ENCODE data around the gene WLS. TPM values are rescaled to one million over a fixed set of nuclear protein-coding genes. Genes with fewer than 3 reads are reported as not detected.
"Not testable (repeated sequence)": the region's sequence is repeated elsewhere in the genome, so short reads cannot be mapped to it uniquely, and the experiment has no call there.

The WLS gene
- total RNA-seq, 1 donor from 2014 or later: 1.5 TPM

DNA sequence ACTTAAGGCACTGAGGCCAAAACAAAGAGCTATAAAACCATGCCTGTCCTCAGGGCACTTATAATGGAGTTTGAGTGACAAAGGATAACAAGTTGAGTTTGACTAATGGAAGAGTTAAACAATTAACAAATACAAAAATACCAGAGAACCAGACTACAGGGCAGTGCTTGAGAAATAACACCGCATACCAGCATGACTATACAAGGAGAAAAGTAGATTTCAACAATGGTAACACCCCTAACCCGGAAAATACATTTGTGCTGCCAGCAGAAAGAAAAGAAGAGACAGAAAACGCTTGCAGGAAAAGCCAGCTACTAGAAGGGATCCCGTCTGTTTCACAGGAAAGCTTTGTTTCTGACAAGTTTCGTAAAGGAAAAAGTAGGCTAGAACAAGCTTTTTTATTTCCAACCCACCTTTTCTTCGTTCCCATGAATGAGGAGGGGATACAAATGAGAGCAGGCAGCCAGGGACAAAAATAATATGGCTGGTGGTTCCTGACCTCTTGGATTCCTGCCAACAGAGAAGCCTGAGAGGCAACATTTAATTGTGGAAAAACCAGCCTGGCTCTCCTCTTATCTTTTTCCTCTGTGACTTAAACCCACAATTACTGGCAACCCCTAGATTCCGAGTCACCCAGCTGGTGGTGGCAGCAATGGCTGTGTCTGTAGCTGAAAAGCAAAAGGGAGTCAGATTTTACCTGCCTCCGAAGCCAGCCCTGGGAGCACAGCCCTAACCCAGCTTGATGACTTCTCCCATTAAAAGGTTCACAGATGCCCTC lies 56.5 kb downstream of the WLS start:
- no peak overlapping the region for H3K4me3 Mint-ChIP-seq (ENCODE audit: unreplicated experiment)
- no peaks in the 10 kb centered on the region for H3K9me3 Mint-ChIP-seq (ENCODE audit: unreplicated experiment)
- TF ChIP-seq CTCF (IDR thresholded peaks at IDR 0.05; ENCODE audit: partially characterized antibody, unreplicated experiment): no peak
- no peak overlapping the region for H3K27ac Mint-ChIP-seq (ENCODE audit: unreplicated experiment)
- H3K36me3 Mint-ChIP-seq (ENCODE audit: unreplicated experiment): no peaks in the 10 kb centered on the region
- H3K4me1 Mint-ChIP-seq (ENCODE audit: low read depth, unreplicated experiment): peaks cover 18% of the 10 kb centered on the region
- DNase-seq: no peak
- H3K27me3 Mint-ChIP-seq (ENCODE audit: unreplicated experiment): peaks cover 2% of the 10 kb centered on the region

DNA sequence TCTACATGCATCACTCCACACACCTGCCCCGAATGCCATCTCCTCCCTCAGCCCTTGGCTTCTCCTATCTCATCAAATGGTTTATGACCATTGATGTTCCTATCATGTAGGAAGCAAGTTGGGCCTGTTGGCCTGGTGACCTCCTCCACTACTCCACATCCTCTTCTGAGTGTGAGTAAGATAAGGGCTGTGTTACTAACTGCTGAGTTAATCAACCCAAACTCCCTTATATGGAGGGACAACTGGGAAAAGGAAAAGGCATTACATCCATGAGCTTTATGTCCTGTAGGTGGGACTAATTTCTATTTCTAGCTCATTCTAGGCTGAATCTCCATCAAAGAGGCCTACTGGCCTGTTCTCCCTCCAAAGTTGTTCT lies 57.6 kb downstream of the WLS start:
- Mint-ChIP-seq H3K4me3 (ENCODE audit: unreplicated experiment) (no peak overlapping the region), H3K36me3 (ENCODE audit: unreplicated experiment) (no peaks in the 10 kb centered on the region), H3K4me1 (ENCODE audit: low read depth, unreplicated experiment) (peaks cover 18% of the 10 kb centered on the region), H3K27ac (ENCODE audit: unreplicated experiment) (no peak overlapping the region), H3K27me3 (ENCODE audit: unreplicated experiment) (peaks cover 6% of the 10 kb centered on the region), H3K9me3 (ENCODE audit: unreplicated experiment) (no peaks in the 10 kb centered on the region)
- no peak for DNase-seq
- no peak for TF ChIP-seq CTCF (IDR thresholded peaks at IDR 0.05; ENCODE audit: partially characterized antibody, unreplicated experiment)

DNA sequence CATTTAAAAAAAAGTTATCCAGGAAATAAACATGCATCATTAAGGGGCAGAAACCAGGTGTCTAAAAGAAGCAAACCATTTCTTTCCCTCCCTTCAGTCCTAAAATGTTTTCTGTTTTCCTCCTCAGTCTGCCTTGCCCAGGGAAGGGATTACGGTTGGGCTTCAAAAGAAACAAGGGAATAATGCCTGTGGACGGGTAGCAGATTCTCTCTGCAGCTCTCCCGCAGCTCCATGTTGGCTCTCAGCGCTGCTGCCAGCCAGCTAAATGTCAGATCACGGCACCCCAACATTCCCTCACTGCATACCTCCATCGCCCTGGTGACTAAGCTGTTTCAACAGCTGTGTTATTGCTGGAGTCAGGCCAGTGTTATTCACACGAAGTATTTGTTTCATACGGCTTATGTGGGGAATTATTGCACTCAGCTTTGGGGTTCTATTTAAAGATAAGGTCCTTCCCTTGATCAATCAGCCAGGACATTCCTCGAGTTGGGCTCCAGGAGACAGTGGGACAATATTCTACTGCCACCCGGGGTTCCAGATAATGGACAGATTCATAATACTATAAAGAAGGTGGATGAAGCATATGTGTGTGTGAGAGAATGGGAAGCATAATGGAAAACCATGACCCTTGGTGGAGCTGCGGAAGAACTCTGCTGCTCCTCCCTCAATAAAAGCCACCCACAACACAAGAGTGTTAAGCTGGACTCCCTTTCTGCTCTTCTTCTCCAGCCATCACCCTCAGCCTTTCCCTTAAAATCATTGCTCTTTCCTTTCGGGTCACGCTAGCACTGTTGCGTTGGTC lies 58.2 kb downstream of the WLS start:
- peaks cover 6% of the 10 kb centered on the region for H3K27me3 Mint-ChIP-seq (ENCODE audit: unreplicated experiment)
- no peaks in the 10 kb centered on the region for H3K36me3 Mint-ChIP-seq (ENCODE audit: unreplicated experiment)
- H3K4me3 Mint-ChIP-seq (ENCODE audit: unreplicated experiment): no peak overlapping the region
- no peak overlapping the region for H3K27ac Mint-ChIP-seq (ENCODE audit: unreplicated experiment)
- TF ChIP-seq CTCF (IDR thresholded peaks at IDR 0.05; ENCODE audit: partially characterized antibody, unreplicated experiment): no peak
- DNase-seq: no peak
- H3K9me3 Mint-ChIP-seq (ENCODE audit: unreplicated experiment): no peaks in the 10 kb centered on the region
- peaks cover 18% of the 10 kb centered on the region for H3K4me1 Mint-ChIP-seq (ENCODE audit: low read depth, unreplicated experiment)

GRCh38 chr1:68173283-68173935 lies 58.9 kb downstream of the WLS start:
- Mint-ChIP-seq H3K4me3 (ENCODE audit: unreplicated experiment) (no peak overlapping the region), H3K4me1 (ENCODE audit: low read depth, unreplicated experiment) (peaks cover 18% of the 10 kb centered on the region), H3K9me3 (ENCODE audit: unreplicated experiment) (no peaks in the 10 kb centered on the region), H3K27ac (ENCODE audit: unreplicated experiment) (no peak overlapping the region), H3K27me3 (ENCODE audit: unreplicated experiment) (peaks cover 6% of the 10 kb centered on the region), H3K36me3 (ENCODE audit: unreplicated experiment) (no peaks in the 10 kb centered on the region)
- TF ChIP-seq CTCF (IDR thresholded peaks at IDR 0.05; ENCODE audit: partially characterized antibody, unreplicated experiment): no peak
- DNase-seq: no peak

DNA sequence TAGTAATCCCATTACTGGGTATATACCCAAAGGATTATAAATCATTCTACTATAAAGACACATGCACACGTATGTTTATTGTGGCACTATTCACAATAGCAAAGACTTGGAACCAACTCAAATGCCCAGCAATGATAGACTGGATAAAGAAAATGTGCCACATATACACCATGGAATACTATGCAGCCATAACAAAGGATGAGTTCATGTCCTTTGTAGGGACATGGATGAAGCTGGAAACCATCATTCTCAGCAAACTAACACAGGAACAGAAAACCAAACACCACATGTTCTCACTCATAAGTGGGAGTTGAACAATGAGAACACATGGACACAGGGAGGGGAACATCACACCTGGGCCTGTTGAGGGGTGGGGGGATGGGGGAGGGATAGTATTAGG lies 60.5 kb downstream of the WLS start:
- peaks cover 18% of the 10 kb centered on the region for H3K4me1 Mint-ChIP-seq (ENCODE audit: low read depth, unreplicated experiment)
- not testable (repeated sequence) for H3K36me3 Mint-ChIP-seq (ENCODE audit: unreplicated experiment)

More for the DNA sequence above, 60.5 kb downstream of the WLS start:
- H3K27me3 Mint-ChIP-seq (ENCODE audit: unreplicated experiment); H3K9me3 Mint-ChIP-seq (ENCODE audit: unreplicated experiment); DNase-seq; H3K4me3 Mint-ChIP-seq (ENCODE audit: unreplicated experiment); H3K27ac Mint-ChIP-seq (ENCODE audit: unreplicated experiment): not testable (repeated sequence)
